ENCODE results near the gene GAR1. TPM values are rescaled to one million over a fixed set of nuclear protein-coding genes. Genes with fewer than 3 reads are reported as not detected.

The GAR1 gene
- total RNA-seq (2011; cell fraction: chromatin; rRNA removed; ENCODE audit: low replicate concordance), result 7.4 and 24.1 TPM in 2 replicates
- total RNA-seq (2011; cell fraction: nucleolus; rRNA removed), result 5.0 and 6.8 TPM in 2 replicates
- 16.8 and 24.8 TPM in 2 replicates for total RNA-seq (2011; cell fraction: nucleoplasm; rRNA removed)
- total RNA-seq (2014; rRNA removed) (63.0 and 75.3 TPM in 2 replicates), total RNA-seq (2014; rRNA removed; fragmentation: Illumina TruSeq; extraction: Trizol) (47.6 and 56.1 TPM in 2 replicates), total RNA-seq (2015; rRNA removed; fragmentation: Illumina TruSeq; extraction: Trizol) (54.7 and 68.2 TPM in 2 replicates), total RNA-seq (2021) (78.7 and 86.1 TPM in 2 replicates), polyA plus RNA-seq (2011; rRNA removed) (49.6 and 81.8 TPM in 2 replicates), polyA plus RNA-seq (2014; fragmentation: Illumina TruSeq; extraction: Trizol) (151 and 171 TPM in 2 replicates), polyA plus RNA-seq (2014; fragmentation: Nextera tagmentation; extraction: Ambion mirVana) (10 to 100 TPM; 35.7 to 44.2 TPM), polyA plus RNA-seq (2014; rRNA removed) (179 and 194 TPM in 2 replicates), polyA minus RNA-seq (2011; rRNA and poly(A)+ RNA removed) (18.4 and 20.3 TPM in 2 replicates), Bru-seq, nascent RNA (percentile 98 among the genes with signal in this experiment), BruChase-seq, experiment 1, labeled RNA remaining after a 2-hour chase (percentile 97 among the genes with signal in this experiment), BruChase-seq, experiment 2, labeled RNA remaining after a 6-hour chase (percentile 97 among the genes with signal in this experiment)
- 12.3 and 24.5 TPM in 2 replicates for polyA plus RNA-seq (2011; cell fraction: cytosol; rRNA removed)
- 9.6 and 14.6 TPM in 2 replicates for polyA plus RNA-seq (2011; cell fraction: nucleus; rRNA removed)
- polyA plus RNA-seq (2012), result 68.9 and 285 TPM in 2 replicates
- polyA minus RNA-seq (2011; cell fraction: cytosol; rRNA and poly(A)+ RNA removed), result 11.5 and 12.1 TPM in 2 replicates
- polyA minus RNA-seq (2011; cell fraction: nucleus; rRNA and poly(A)+ RNA removed), result 4.3 and 9.1 TPM in 2 replicates
- long read RNA-seq, experiment 1, transcript GAR1-202 (7 exons, 1,011 nt), result minor isoform, 19 of 302 reads
- long read RNA-seq, experiment 1, transcript GAR1-201 (7 exons, 1,224 nt), result major isoform, 97 of 302 reads
- long read RNA-seq, experiment 1, partial matches to known transcripts, result 154 of 302 reads
- long read RNA-seq, experiment 1, other reads (novel, unspliced or antisense), result 31 of 302 reads
- long read RNA-seq, experiment 2, transcript GAR1-204 (5 exons, 831 nt), result major isoform, 22 of 223 reads
- long read RNA-seq, experiment 2, transcript GAR1-201 (7 exons, 1,224 nt), result minor isoform, 9 of 223 reads
- long read RNA-seq, experiment 2, partial matches to known transcripts, result 153 of 223 reads
- long read RNA-seq, experiment 2, other reads (novel, unspliced or antisense), result 39 of 223 reads
- long read RNA-seq, experiment 3, transcript GAR1-201 (7 exons, 1,224 nt), result major isoform, 23 of 63 reads
- long read RNA-seq, experiment 3, transcript GAR1-202 (7 exons, 1,011 nt), result minor isoform, 10 of 63 reads
- long read RNA-seq, experiment 3, partial matches to known transcripts, result 19 of 63 reads
- long read RNA-seq, experiment 3, other reads (novel, unspliced or antisense), result 11 of 63 reads

DNA sequence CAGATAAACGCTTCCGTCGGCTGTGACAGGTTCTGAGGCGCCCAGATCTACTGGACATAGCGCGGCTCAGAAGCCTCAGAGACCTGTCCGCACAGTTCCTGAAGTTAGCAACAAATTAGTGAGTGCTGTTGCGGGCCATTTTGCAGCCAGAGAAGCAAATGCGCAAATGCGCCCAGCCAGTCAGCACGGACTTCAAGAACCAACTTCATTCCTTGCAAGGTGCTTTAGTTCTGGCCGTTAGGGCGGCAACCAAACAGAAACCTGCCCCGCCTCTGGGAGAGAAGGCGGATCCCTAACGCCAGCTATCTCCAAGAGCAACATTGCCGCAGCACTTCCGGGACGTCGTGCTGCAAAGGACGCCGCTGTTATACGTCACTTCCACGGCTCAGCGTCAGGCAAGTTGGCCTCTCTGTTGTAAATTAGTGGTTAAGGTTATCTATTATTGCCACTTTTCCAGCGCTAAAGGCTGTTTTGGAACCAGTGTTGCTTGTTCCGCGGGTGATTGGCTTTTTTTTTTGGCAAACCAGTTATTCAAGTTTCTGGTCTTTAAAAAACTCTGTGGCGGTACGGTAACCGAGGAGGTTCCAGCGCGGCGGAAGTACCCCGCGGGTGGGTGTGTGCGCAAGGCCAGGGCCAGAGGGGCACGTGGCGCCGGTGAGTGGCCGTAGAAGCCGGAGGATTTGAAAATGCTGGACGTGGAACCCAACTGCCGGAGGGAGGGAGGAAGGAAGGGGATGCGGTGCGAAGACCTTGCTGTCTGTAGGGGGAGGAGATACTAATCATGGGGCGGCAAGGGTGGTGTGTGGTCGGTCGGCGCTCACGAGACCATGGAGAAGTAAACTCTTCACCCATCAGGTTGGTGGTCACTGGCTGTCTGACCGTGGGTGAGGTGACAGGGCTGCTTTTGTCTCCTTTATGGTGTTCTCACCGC is at the start of gene GAR1:
Gene GAR1, plus strand, starts transcription at position 612 of the 931 bp plus-strand sequence. CDS start 403 bp downstream, outside the sequence.
- no peaks in the 10 kb centered on the region for H3K9me1 ChIP-seq (ENCODE audit: control insufficient read depth, insufficient read depth, low read length)
- BruUV-seq (replicated peaks), result TSS peak; percentile 68
- DNase-seq (ENCODE audit: extremely low read depth in 1 of 4, low spot score in 3 of 4) (peak; percentile 85 to 98 (median 88)), ATAC-seq (peak; percentile 92), FAIRE-seq (peak; percentile 98)
- intact Hi-C loops (cut with micrococcal nuclease), result loop anchor here (1.0 to 10.0 kb wide), 4 partner anchors 86 to 379 kb away; partner anchors contain the start of genes CASP6, ELOVL6 and MCUB
- POLR2A ChIA-PET, result interaction anchor here (0.6 to 2.4 kb wide), 10 partner anchors 14 to 1339 kb away, joined by 3 to 8 read pairs (median 3); partner anchors contain the start of gene CFI
- H3K27me3 ChIP-seq (ENCODE audit: control insufficient read depth in 2 of 2, insufficient read depth in 2 of 2, low read length in 2 of 2), result no peaks in the 10 kb centered on the region
- H2AFZ ChIP-seq (ENCODE audit: low read depth, low read length), result peak within 1 kb of the TSS; percentile 86
- H3K4me1 ChIP-seq (replicated peaks in 1 of 2; ENCODE audit: control insufficient read depth in 2 of 2, insufficient read depth in 2 of 2, low read length in 2 of 2), result peaks cover 8 to 20% of the 10 kb centered on the region in 2 experiments
- peak within 1 kb of the TSS; percentile 95 for H3K4me2 ChIP-seq (ENCODE audit: insufficient read depth, low read length)
- WGBS (ENCODE audit: insufficient coverage, low coverage, missing lambda C conversion rate), result under 1% methylated on average over 53 of the region's 53 CpGs
- H3K9me3 ChIP-seq (replicated peaks; ENCODE audit: control insufficient read depth, insufficient read depth, low read depth, low read length), result no peaks in the 10 kb centered on the region
- H3K79me2 ChIP-seq (ENCODE audit: control insufficient read depth, insufficient read depth, low read length), result peaks cover 51% of the 10 kb centered on the region
- peak within 1 kb of the TSS; percentile 82 for H3K27ac ChIP-seq (ENCODE audit: extremely low read depth, low read depth, low read length)
- CTCF ChIA-PET (ENCODE audit: low intra/inter-chr PET ratio), result no interaction called here
- no peaks in the 10 kb centered on the region for H4K20me1 ChIP-seq (replicated peaks; ENCODE audit: control insufficient read depth, insufficient read depth, low read length)
- H3K4me3 ChIP-seq, result peak within 1 kb of the TSS; percentile 85
- in situ Hi-C loops (cut with MboI), result no loop called here
- H3K9ac ChIP-seq (ENCODE audit: insufficient read depth in 1 of 2, low read depth in 2 of 2, low read length in 2 of 2), result peak within 1 kb of the TSS; percentile 89 to 98
- peaks cover 43% of the 10 kb centered on the region for H3K36me3 ChIP-seq (ENCODE audit: control insufficient read depth, insufficient read depth, low read length)
- TF ChIP-seq YBX1 (IDR thresholded peaks at IDR 0.05) (no peak), SP2 (IDR thresholded peaks at IDR 0.05; ENCODE audit: extremely low read depth, low read depth, low read length, poor library complexity, severe bottlenecking) (peak; percentile 6), RAD51 (IDR thresholded peaks at IDR 0.05; ENCODE audit: borderline replicate concordance, low read depth) (peak; percentile 50; the same call in 1 of the 2 replicates)
- TF ChIP-seq, protein P1, sequence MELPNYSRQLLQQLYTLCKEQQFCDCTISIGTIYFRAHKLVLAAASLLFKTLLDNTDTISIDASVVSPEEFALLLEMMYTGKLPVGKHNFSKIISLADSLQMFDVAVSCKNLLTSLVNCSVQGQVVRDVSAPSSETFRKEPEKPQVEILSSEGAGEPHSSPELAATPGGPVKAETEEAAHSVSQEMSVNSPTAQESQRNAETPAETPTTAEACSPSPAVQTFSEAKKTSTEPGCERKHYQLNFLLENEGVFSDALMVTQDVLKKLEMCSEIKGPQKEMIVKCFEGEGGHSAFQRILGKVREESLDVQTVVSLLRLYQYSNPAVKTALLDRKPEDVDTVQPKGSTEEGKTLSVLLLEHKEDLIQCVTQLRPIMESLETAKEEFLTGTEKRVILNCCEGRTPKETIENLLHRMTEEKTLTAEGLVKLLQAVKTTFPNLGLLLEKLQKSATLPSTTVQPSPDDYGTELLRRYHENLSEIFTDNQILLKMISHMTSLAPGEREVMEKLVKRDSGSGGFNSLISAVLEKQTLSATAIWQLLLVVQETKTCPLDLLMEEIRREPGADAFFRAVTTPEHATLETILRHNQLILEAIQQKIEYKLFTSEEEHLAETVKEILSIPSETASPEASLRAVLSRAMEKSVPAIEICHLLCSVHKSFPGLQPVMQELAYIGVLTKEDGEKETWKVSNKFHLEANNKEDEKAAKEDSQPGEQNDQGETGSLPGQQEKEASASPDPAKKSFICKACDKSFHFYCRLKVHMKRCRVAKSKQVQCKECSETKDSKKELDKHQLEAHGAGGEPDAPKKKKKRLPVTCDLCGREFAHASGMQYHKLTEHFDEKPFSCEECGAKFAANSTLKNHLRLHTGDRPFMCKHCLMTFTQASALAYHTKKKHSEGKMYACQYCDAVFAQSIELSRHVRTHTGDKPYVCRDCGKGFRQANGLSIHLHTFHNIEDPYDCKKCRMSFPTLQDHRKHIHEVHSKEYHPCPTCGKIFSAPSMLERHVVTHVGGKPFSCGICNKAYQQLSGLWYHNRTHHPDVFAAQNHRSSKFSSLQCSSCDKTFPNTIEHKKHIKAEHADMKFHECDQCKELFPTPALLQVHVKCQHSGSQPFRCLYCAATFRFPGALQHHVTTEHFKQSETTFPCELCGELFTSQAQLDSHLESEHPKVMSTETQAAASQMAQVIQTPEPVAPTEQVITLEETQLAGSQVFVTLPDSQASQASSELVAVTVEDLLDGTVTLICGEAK (IDR thresholded peaks at IDR 0.05), result peak; percentile 96
- TF ChIP-seq, protein P1 (CRISPR knock-in tag; IDR thresholded peaks at IDR 0.05), result no peak

Data from K562 (cell line).